Lower leg skin (tissue), 3 donors: ENCODE data around the gene SHFL.

Experiments used
- POLR2A ChIP-seq, 2 donors: fragments of 450-650 bp; IDR thresholded peaks; one replicate each; pipeline ENCODE4 v1.6.1; 2016 to 2017; ENCODE audit warnings: antibody characterized with exemption in 2 of 2, mild to moderate bottlenecking in 1 of 2, moderate library complexity in 1 of 2
- TF ChIP-seq, protein P1 (sequence below), 3 donors: fragments of 450-650 bp; IDR thresholded peaks; one replicate each; pipeline ENCODE4 v1.5.1; 2016; ENCODE audit warnings: antibody characterized with exemption in 3 of 3, mild to moderate bottlenecking in 3 of 3, moderate library complexity in 2 of 3

DNA sequence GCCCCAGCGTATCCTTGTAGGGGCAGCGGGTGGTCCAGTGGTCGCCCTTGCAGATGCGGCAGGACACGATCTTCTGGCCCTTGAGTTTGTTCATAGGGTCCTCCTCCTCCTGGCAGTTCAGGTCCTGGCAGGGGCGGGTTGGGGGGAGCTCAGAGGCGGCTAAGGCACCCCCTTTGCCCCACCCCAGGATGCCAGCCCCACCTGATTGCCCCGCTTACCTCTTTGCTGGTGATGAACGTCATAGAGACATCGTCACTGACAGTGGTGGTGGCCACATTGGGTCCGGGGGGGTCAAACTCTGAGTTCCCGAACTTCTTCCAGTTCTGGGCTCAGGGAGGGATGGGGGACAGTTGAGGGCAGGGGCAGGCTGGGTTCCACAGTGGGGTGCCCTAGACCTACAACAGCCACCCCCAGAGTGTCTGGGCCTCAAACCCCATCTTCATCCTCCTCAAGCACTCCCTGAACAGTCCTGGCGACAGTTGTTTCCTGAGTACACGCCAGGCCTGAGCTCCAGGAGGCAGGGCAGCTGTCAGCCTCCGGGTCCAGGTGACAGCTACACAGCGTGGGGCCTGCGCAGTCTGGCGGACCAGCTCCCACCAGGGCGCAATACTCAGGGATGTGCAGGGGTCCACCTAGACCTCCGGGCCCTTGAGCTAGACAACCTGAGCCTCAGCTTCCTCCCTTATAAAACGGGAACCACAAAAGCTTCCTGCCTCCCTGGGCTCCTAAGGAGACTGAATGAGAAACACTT is 30.9 kb downstream of the SHFL start:
- TF ChIP-seq, protein P1, sequence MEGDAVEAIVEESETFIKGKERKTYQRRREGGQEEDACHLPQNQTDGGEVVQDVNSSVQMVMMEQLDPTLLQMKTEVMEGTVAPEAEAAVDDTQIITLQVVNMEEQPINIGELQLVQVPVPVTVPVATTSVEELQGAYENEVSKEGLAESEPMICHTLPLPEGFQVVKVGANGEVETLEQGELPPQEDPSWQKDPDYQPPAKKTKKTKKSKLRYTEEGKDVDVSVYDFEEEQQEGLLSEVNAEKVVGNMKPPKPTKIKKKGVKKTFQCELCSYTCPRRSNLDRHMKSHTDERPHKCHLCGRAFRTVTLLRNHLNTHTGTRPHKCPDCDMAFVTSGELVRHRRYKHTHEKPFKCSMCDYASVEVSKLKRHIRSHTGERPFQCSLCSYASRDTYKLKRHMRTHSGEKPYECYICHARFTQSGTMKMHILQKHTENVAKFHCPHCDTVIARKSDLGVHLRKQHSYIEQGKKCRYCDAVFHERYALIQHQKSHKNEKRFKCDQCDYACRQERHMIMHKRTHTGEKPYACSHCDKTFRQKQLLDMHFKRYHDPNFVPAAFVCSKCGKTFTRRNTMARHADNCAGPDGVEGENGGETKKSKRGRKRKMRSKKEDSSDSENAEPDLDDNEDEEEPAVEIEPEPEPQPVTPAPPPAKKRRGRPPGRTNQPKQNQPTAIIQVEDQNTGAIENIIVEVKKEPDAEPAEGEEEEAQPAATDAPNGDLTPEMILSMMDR (IDR thresholded peaks at IDR 0.05), result no peak
- TF ChIP-seq POLR2A (IDR thresholded peaks at IDR 0.05), result no peak
